Endothelial cell of umbilical vein (primary cell): Measurements from ENCODE around the gene JMJD7.

ENCODE experiments used
- CTCF ChIP-seq, 2 donors: IDR thresholded peaks; 1 replicate in 1 of 2; 2 replicates in 1 of 2; pipeline ENCODE4 v1.5.1; 2011; ENCODE audit warnings: low read length in 2 of 2, mild to moderate bottlenecking in 2 of 2, moderate library complexity in 2 of 2, control low read depth in 1 of 2, inconsistent platforms in 1 of 2, low read depth in 1 of 2; ENCODE audit not compliant: insufficient read depth in 1 of 2; ENCODE audit errors: extremely low read depth in 1 of 2
- EZH2 ChIP-seq: IDR thresholded peaks from 2 replicates; pipeline ENCODE4 v1.6.1; 2012; ENCODE audit warnings: borderline replicate concordance, low read depth, mild to moderate bottlenecking, moderate library complexity, low read length, inconsistent platforms; ENCODE audit not compliant: severe bottlenecking
- FOS ChIP-seq: IDR thresholded peaks from 2 replicates; pipeline ENCODE4 v1.6.1; 2011; ENCODE audit warnings: mild to moderate bottlenecking, low read length, moderate library complexity, borderline replicate concordance; ENCODE audit not compliant: insufficient read depth
- GATA2 ChIP-seq: IDR thresholded peaks from 2 replicates; pipeline ENCODE4 v1.7.0; 2011; ENCODE audit warnings: low read depth, mild to moderate bottlenecking, moderate library complexity, mixed read lengths, low read length; ENCODE audit not compliant: insufficient read length, insufficient read depth
- JUN ChIP-seq: IDR thresholded peaks from 2 replicates; pipeline ENCODE4 v1.6.1; 2011; ENCODE audit warnings: borderline replicate concordance, low read depth; ENCODE audit not compliant: insufficient read length, insufficient read depth
- MAX ChIP-seq: IDR thresholded peaks from 2 replicates; pipeline ENCODE4 v1.6.1; 2011; ENCODE audit not compliant: insufficient read depth, insufficient read length
- MYC ChIP-seq: IDR thresholded peaks from one replicate; pipeline ENCODE4 v1.6.1; 2011; ENCODE audit warnings: mild to moderate bottlenecking, low read depth, low read length
- POLR2A ChIP-seq: IDR thresholded peaks from 2 replicates; pipeline ENCODE4 v1.6.1; 2012; ENCODE audit warnings: low read depth, mild to moderate bottlenecking, control low read depth, low read length
- POLR2AphosphoS5 ChIP-seq: IDR thresholded peaks from 2 replicates; pipeline ENCODE4 v1.6.1; 2012; ENCODE audit warnings: low read depth, mild to moderate bottlenecking, control low read depth, low read length, moderate library complexity; ENCODE audit not compliant: insufficient read depth

GRCh38 chr15:41838400-41838897 lies 10.6 kb downstream of the JMJD7 start, which contains the start of gene PLA2G4B:
- TF ChIP-seq GATA2 (no peak), CTCF (IDR thresholded peaks at IDR 0.05; ENCODE audit: extremely low read depth in 1 of 2, insufficient read depth in 1 of 2, low read depth in 1 of 2, low read length in 2 of 2) (no peak), EZH2 (no peak), MAX (no peak), POLR2A (no peak), JUN (no peak), POLR2AphosphoS5 (no peak), FOS (no peak), MYC (no peak)
